Skin epidermis (tissue), 12 donors: ENCODE measurements around the gene MRPL9.
"Not testable (repeated sequence)": the region's sequence is repeated elsewhere in the genome, so short reads cannot be mapped to it uniquely, and the experiment has no call there.

Experiments used
- H3K27ac ChIP-seq, 21 experiments: fragments of 200-600 bp; sonication (generic) in 11 of 21; one replicate each; pipeline ENCODE4 v1.5.0; 2020; ENCODE audit warnings: mild to moderate bottlenecking in 3 of 21, inconsistent platforms in 2 of 21, moderate library complexity in 2 of 21
- H3K4me3 ChIP-seq, 7 experiments: fragments of 200-600 bp; sonication (generic) in 2 of 7; one replicate each; pipeline ENCODE4 v1.5.0; 2020; ENCODE audit warnings: inconsistent platforms in 2 of 7, mild to moderate bottlenecking in 2 of 7, moderate library complexity in 1 of 7

The MRPL9 gene

GRCh38 chr1:151739590-151740355 lies 23.5 kb downstream of the MRPL9 start:
- peak overlapping the region in 12 of 21 experiments; percentile 32 to 75 (median 56) for H3K27ac ChIP-seq
- no peak overlapping the region for H3K4me3 ChIP-seq

GRCh38 chr1:151737479-151737878 lies 25.8 kb downstream of the MRPL9 start:
- H3K27ac ChIP-seq: no peak overlapping the region

GRCh38 chr1:151737026-151737425 lies 26.3 kb downstream of the MRPL9 start:
- H3K4me3 ChIP-seq: no peak overlapping the region
- no peak overlapping the region for H3K27ac ChIP-seq

More at GRCh38 chr1:151737479-151737878, 25.8 kb downstream of the MRPL9 start:
- no peak overlapping the region for H3K4me3 ChIP-seq

GRCh38 chr1:151733995-151734394 lies 29.3 kb downstream of the MRPL9 start:
- not testable (repeated sequence) for H3K4me3 ChIP-seq, H3K27ac ChIP-seq

GRCh38 chr1:151733126-151733525 lies 30.2 kb downstream of the MRPL9 start:
- H3K4me3 ChIP-seq: no peak overlapping the region
- no peak overlapping the region for H3K27ac ChIP-seq

- H3K4me3 ChIP-seq: no peak overlapping the region
- H3K27ac ChIP-seq: no peak overlapping the region
These were observed 33.4 kb downstream of the MRPL9 start for GRCh38 chr1:151729966-151730291.

GRCh38 chr1:151729157-151729965 lies 33.9 kb downstream of the MRPL9 start:
- H3K27ac ChIP-seq: no peak overlapping the region

GRCh38 chr1:151728151-151729054 lies 34.9 kb downstream of the MRPL9 start:
- H3K27ac ChIP-seq: peak overlapping the region in 1 of 21 experiments; percentile 44
- H3K4me3 ChIP-seq: no peak overlapping the region

More at GRCh38 chr1:151729157-151729965, 33.9 kb downstream of the MRPL9 start:
- H3K4me3 ChIP-seq: no peak overlapping the region

GRCh38 chr1:151723726-151724370 lies 39.4 kb downstream of the MRPL9 start:
- Histone ChIP-seq H3K4me3 (no peak overlapping the region), H3K27ac (no peak overlapping the region)

- Histone ChIP-seq H3K4me3 (peak overlapping the region; percentile 17 to 42 (median 31)), H3K27ac (peak overlapping the region in 4 of 21 experiments; percentile 45 to 65 (median 56))
These were observed 41.3 kb downstream of the MRPL9 start for GRCh38 chr1:151721788-151722510.

GRCh38 chr1:151720974-151721787 lies 42.1 kb downstream of the MRPL9 start, which contains the start of gene RIIAD1:
TSS of gene RIIAD1 (plus strand) at chr1:151721522. CDS start at chr1:151721537, 15 bp downstream.
- Histone ChIP-seq H3K4me3 (peak within 1 kb of the TSS; percentile 17 to 42 (median 31)), H3K27ac (peak within 1 kb of the TSS in 8 of 21 experiments; percentile 9 to 69 (median 50))

- peak overlapping the region in 5 of 7 experiments; percentile 17 to 40 (median 18) for H3K4me3 ChIP-seq
- peak overlapping the region in 8 of 21 experiments; percentile 9 to 69 (median 50) for H3K27ac ChIP-seq
These were observed 42.7 kb downstream of the MRPL9 start for GRCh38 chr1:151720554-151720953.

GRCh38 chr1:151720125-151720524 lies 43.2 kb downstream of the MRPL9 start:
- Histone ChIP-seq H3K27ac (peak overlapping the region in 6 of 21 experiments; percentile 9 to 65 (median 50)), H3K4me3 (no peak overlapping the region)

GRCh38 chr1:151718666-151719065 lies 44.6 kb downstream of the MRPL9 start:
- no peak overlapping the region for H3K4me3 ChIP-seq
- H3K27ac ChIP-seq: no peak overlapping the region

- Histone ChIP-seq H3K27ac (no peak overlapping the region), H3K4me3 (no peak overlapping the region)
These were observed 45.3 kb downstream of the MRPL9 start for GRCh38 chr1:151718011-151718431.

- H3K27ac ChIP-seq: no peak within 1 kb of the TSS
- no peak within 1 kb of the TSS for H3K4me3 ChIP-seq
These were observed 46.3 kb downstream of the MRPL9 start, which contains the start of gene CELF3 for GRCh38 chr1:151716771-151717631. TSS of gene CELF3 (minus strand) at chr1:151716803. CDS start at chr1:151716020, 783 bp downstream.

GRCh38 chr1:151716405-151716762 lies 46.9 kb downstream of the MRPL9 start:
- H3K27ac ChIP-seq: no peak overlapping the region
- H3K4me3 ChIP-seq: no peak overlapping the region
